RCC 7860 (cell line): Measurements from ENCODE around the gene MINDY1.

ENCODE experiments used
- DNase-seq: peaks from one replicate; pipeline ENCODE4 v3.0.0-alpha.2; 2015; ENCODE audit warnings: low spot score
- FAIRE-seq: peaks from 2 replicates; lab custom pipeline; 2012; peaks lifted over from hg19 to GRCh38; lab: Jason Lieb, UNC

The MINDY1 gene

DNA sequence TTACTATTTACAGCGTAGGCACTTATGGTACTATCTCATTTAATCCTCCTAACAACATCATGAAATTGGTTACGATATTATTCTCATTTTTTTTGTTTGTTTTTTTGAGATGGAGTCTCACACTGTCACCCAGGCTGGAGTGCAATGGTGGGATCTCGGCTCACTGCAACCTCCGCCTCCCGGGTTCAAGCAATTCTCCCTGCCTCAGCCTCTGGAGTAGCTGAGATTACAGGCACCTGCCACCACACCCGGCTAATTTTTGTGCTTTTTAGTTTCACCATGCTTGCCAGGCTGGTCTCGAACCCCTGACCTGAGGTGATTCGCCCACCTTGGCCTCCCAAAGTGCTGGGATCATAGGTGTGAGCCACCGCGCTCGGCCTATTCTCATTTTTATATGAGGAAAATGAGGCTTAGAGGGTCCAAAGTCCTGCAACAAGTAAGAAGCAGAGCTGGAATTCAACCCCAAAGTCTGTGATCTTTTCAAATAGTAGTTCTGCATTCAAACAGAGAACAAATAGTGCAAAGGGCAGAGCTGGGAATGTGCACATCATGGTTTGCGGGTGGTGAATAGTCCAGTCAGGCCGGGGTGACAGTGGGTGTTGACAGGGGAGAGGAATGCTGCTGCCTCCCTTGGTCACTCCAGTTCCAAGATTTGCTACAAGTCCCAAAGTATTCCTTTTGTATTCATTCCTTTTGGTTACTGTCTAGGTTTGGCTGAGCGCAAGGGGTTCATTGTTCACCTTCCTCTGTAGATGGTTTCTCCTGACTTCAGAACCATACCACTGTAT is 6.2 kb upstream of the MINDY1 start:
- FAIRE-seq: no peak
- DNase-seq: no peak

DNA sequence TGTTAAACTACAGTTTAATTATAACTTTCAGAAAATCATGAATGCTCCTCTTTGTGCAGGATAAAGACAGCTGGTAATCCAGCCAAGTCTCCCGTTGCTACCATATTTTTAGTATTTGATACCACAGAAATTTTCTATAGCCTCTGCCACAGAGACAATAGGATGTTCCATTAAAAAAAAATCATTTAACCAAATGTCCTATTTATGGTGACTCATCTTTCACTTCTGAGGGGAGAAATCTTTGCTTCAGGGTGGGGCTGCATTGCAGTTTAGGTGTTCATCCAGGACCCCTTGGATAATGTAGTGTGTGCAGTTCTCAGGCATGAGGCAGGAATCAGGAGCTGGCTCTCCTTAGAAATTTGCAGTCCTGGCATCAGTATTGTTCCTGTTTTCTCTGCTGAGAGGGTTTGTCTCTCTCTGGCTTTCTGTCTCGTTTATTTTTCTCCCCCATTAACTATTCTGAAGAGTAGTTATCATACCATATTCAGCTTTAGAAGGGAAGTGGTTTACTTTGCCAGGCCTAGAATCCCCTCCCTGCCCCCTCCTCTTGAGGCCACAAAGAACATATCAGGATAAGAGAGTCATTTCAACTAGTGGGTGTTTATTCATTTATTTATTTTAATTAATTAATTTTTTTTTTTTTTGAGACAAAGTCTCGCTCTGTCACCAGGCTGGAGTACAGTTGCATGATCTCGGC is 4.6 kb upstream of the MINDY1 start:
- DNase-seq (no peak), FAIRE-seq (no peak)

DNA sequence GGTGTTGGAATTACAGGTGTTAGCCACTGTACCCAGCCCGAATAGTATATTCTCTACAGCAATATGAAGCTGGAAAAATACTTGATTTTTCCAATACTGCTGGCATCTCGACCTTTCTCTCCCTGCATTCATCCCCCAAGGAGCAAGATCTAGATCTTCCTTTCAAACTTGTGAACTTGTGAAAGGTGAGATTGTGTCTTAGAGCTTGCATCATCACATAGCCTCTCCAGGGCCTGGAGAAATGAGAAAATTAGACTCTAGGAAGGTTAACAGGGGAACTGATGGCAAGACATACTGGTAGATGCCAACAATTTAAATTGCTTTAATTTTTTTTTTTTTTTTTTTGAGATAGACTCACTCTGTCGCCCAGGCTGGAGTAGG is 3.6 kb upstream of the MINDY1 start:
- DNase-seq (no peak), FAIRE-seq (no peak)

DNA sequence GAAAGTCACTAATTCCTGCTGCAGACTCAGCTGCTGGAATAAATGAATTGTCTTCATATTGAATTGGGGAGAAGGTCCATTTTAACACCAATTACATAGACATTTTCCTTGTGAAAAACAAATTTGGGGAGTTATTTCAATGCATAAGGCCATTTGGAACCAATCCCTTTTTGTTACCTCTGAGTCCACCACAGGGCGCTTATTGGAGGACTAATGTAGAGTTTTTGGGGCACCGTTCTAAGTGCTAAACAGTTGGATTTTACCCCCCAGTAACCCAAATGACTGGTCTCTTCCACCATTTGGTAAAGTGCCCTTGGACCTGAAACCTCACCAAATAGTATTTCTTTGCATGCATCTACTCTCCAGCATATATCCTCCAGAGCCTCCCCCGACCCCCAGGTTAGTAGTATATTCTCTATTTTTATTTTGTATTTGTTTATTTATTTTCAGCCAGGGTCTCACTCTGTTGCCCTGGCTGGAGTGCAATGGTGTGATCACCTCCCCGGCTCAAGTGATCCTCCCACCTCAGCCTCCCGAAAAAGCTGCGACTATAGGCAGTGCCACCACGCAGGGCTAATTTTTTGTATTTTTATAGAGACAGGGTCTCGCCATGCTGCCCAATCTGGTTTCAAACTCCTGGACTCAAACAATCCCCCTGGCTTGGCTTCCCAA is 3.1 kb upstream of the MINDY1 start:
- DNase-seq (no peak), FAIRE-seq (no peak)

DNA sequence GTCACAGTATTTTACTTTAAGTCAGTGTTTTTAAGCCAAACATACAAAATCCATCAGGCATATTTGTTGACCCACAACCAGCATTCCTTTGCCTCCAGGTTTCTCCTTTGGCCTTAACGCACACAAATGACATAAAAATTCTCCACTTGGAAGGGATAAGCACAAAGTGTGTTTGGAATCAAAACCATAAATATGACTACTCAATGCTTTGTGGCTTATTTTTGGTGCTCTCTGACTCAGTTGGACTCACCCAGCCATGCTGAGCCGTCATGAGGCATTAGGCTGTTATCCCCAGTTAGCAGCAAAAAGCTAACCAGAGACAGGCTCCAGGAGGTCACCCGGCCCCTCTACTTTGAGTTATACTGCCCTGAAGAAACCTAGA is 2.5 kb upstream of the MINDY1 start:
- DNase-seq (peak; percentile 51), FAIRE-seq (no peak)

DNA sequence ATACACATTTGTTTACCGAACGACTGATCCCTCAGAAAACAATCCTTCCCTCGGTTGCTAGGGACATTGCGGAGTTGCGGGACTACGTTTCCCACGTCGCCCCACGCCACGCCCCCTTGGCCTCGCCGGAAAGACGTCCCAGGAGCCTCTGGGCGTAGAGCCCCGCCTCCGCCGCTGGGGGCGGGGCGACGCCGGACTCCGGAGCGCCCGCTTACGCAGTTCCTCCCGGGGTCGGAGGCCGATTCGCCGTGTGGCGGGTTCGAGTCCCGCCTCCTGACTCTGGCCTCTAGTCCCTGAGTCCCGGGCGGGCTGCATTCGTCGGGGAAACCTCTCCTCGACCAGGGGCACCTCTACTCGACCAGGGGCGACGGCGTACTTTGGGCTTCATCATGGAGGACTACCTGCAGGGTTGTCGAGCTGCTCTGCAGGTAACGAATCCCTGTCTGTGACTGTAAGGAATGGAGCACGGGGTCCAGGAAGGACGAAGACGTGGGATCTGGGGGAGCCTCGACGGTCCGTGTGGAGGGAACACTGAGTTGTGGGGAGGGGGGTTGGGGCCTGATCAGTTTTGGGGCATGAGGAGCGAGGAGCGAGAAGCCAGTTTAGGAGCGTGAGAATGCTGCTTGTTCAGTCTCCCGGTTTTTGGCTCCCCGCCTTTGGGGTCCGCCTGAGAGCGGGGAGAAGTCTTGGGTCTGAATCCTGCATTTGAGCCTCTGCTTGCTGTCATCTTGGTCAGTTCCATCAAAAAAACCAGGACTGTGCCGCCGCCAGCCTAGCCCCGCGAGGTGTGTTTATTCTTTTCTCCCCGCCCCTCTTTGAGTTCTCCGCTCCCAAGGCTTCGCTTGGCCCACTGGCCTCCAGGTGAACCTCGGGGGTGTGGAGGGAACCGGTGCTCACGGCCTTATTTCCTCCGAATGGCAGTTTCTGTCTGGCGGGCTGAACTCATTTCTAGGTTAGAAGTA is 1.8 kb upstream of the MINDY1 start, which contains the start of gene PRUNE1:
TSS of gene PRUNE1 (plus strand) at position 206 of the 962 bp plus-strand sequence. CDS start at position 390, 184 bp downstream.
- FAIRE-seq (no peak), DNase-seq (peak; percentile 91)

DNA sequence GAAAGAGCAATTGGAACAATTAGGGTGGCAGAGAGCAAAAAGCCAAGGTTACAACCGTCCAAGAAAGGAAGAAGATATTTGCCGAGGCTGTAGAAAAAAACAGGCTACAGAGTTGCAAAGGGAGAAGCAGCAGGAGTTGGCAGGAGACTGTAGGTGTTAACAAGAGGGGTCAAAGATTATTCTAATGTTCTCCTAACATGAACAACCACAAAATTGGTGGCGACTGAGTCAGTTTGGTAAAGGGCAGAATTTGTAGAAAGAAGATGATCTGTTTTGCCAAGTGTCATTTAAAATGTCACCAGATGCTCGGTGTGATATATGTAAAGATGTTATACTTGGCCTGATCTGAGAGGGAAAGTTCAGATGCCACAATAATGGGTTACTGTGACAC is 1.1 kb upstream of the MINDY1 start:
- no peak for DNase-seq
- no peak for FAIRE-seq

DNA sequence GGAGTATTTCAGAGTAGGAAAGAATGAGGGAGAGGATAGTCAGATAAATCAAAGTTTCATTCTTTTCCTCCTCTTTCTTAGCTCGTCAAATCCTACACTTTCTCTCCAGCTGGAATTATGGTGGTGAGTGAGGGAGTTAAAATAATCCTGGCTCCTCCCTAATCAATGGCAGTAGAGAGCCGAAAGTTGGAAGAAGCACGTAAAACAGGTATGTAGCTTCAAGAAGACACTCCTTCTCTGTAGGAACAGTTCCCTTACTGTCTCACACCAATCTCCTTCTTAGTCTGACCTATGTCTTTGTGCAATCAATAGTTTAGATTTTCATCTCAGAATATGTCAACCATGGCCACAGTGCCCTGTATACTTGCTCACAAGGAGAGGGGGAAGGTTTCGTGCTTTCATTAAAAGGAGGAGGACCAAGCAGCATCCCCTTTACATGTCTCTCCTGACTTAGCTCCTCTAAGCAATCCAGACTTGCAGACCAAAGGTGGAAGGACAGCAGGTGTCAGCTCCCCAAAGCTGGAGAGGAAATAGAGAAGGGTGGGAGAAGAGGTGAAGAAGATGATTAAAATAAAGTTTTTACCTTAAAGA is 878 bp downstream of the MINDY1 start:
- no peak for FAIRE-seq
- DNase-seq: no peak

DNA sequence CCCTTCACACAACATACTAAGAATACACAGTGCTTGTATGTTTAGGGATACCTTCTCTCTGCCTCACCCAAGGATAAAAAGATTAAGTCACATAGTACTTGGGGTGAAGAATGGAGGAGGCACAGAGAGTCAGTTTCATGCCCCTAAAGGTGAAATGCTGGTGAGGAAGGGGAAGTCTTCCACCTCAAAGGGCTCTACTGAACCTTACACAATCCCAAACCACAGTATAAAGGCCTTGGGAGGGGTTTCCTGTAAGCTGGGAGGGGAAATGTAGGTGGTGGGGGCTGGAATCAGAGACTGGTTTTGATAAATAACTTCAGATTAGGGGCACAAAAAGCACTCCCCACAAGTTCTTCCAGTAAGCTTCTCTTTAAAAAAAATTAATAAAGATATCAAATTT is 3.5 kb downstream of the MINDY1 start:
- DNase-seq: no peak
- no peak for FAIRE-seq

DNA sequence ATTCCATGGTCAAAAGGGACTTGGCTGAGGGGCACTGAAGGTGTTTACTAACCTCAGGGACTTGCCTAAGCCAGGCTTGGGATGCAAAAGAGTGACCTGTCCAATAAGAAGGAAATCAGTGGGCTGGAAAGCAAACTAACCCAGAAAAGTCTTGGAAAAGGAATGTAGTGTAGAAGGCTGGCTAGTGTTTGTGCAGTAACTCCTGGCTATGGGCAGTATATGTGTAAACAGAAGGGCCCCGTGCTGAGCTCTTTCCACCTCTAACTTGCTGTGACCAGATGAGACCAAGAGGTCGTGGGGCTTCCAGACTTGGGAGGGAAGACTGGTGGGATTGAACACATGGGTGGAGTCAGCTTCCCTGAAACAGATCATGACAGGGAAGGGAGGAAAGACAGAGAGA is 4.1 kb downstream of the MINDY1 start:
- DNase-seq (no peak), FAIRE-seq (no peak)

DNA sequence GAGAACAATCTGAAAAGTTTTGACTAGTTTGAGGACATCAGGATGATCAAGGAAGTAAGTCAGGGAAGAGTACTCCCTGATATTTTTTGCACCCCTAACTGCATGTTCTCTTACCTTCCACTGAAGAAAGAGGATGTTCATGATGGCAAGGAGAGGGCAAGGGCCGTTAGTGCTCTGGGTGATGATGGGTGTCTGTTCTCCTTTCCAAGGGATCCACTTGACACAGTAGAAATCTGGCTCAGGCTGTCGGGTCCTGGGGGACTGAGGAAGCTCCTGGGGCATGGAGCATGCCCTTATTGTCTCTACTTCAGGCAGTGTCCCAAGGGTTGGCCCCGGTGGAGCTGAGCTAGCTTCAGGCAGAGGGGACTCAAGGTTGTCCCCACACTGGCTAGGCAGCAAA is 4.7 kb downstream of the MINDY1 start:
- FAIRE-seq: no peak
- DNase-seq: no peak

DNA sequence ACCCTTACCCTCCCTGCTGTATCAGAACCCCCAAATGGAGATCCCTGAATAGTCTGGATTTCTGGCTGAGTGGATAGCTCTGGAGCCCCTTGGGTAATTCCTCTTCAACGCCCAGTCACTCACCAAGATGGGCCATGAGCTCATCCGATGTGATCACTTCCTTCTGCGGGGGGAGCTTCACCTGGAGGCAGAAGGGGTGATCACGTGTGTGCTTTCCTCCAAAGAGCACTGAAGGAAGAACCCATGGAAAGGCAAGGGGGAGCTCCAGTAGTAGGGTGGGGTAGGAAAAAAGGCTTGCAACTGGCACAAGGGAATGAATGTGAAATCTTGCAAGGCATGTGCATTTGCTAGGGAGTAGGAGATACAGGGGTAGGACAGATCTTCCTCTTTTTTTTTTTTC is 5.1 kb downstream of the MINDY1 start:
- no peak for FAIRE-seq
- DNase-seq: no peak

DNA sequence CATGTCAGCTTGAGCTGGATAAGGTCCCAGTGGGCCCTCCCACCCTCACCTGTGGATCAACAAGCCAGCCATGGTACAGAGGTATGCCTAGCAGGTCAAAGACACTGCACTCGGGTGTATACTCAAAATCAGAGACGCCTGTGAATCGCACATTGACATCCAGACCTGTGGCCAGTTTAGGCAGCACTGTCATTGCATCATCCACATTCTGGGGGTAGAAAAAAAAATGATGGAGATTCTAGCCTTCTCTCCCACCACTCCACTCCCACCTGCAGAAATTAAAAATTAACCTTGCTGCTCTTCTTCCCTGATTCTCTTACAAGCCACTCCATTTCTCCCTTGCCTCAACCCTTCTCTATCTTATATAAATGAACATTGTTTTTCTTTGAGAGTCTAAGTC is 6.3 kb downstream of the MINDY1 start:
- DNase-seq (no peak), FAIRE-seq (no peak)

DNA sequence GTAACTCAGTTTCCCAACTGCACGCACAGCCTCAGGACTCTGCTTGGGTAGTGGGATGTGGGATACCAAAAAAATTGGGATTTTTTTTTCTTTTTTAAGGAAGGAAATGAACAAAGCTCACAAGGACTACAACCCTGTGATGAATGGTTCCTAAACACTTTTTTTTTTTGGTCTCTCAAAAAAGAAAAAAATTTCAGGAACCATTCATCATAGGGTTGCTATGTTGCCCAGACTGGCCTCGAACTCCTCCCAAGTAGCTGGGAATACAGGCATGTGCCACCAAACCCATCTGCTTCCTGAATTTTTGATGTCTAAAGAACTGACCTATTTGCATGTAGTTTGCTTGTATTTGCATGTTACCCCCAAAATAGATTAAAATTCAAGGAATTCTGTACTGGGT is 6.8 kb downstream of the MINDY1 start:
- DNase-seq (no peak), FAIRE-seq (no peak)

DNA sequence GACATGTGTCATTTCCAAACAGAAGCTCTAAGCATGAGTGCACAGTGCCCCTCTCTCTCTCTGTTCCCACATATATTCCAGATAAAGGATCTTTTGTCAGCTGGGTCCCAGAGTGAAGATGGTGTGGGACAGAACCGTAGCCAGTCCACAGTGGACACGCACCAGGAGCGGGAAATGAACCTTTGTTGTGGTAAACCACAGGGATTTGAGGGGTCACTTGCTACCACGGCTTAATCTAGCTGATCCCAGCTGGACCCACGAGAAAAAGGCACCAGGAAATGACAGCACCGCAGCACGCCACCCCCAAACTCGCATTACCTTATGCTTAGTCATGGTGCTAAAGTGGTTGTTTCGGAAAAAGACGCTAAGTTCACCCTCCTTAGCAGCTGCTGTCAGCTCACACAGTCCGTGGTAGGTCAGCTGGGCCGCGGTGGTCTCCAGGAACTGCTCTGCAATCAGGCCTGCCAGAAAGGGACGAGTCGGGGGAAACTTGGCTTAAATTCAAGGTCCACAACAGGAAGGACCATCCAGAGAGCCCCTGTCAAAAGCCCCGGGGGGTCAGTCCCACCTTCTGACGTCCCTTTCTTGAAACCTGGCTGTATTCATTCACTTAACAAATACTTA is 7.5 kb downstream of the MINDY1 start:
- DNase-seq (peak; percentile 91), FAIRE-seq (peak; percentile 80)

DNA sequence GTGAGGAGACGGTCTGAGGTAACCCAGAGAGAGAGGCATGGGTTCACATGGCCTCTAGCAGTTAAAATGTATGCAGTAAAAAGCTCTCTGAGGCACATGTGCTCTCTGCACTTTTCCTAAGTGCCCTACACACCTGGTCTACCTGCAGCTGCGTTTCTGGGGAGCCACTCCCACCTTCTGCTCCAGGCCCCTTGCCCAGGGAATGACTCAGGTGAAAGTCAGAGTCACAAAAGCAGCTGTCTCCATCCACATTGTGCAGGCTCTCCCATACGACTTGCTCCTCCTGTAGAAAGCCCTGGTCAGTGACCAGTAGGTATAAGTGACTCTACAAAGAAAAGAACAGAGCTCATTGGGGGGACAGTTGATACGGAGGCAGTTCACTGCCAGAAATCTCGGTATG is 8.8 kb downstream of the MINDY1 start:
- no peak for FAIRE-seq
- no peak for DNase-seq

DNA sequence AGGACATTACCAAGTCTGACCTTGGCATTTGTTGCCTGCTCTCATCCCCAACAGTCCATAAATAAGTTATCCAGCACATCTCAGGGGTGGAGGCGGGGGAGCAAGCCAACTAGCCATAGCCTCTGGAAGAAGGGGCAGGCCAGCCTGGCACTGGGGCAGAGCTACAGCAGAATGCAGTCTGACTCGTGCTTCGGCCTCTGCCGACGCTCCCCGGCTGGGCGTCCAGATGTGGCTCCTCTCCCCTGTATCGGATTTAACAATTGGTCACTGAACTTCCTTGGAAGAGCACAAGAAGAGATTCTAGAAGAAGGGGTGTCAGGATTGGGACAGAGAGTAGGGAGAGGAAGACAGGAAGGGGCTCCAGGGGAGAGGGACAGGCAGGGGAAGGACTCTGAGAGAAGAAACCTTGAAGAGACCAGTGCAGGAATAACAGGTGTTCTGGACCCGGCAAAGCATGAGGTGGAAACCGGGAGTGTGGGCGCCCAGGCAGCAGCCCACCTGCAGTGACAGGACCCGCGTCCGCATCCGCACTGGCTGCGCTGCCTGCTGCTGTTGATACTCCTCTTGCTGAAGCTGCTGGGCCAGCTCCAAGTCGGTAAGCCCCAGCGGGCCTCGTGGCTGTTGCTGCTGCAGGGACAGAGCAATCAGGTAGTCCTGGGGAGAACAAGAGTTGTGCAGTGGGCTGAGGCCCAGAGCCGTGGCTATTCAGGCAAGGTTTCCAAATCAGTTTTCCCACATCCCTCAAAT is 9.4 kb downstream of the MINDY1 start:
- DNase-seq: no peak

DNA sequence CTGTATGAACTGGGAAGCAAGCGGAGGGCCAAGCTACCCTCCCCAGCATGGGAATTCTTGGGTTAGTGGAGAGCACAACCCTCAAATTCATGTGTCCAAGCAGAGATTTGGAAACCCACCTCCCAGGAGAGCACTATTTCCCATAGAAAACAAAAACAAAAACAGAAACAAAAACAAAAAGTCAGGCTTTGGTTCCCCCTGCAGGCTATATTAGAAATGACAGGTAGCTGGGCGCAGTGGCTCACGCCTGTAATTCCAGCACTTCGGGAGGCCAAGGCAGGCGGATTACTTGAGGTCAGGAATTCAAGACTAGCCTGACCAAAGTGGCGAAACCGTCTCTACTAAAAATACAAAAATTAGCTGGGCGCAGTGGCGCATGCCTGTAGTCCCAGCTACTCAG is 10.8 kb downstream of the MINDY1 start:
- DNase-seq: no peak
- FAIRE-seq: no peak

More for the DNA sequence above, 9.4 kb downstream of the MINDY1 start:
- no peak for FAIRE-seq

DNA sequence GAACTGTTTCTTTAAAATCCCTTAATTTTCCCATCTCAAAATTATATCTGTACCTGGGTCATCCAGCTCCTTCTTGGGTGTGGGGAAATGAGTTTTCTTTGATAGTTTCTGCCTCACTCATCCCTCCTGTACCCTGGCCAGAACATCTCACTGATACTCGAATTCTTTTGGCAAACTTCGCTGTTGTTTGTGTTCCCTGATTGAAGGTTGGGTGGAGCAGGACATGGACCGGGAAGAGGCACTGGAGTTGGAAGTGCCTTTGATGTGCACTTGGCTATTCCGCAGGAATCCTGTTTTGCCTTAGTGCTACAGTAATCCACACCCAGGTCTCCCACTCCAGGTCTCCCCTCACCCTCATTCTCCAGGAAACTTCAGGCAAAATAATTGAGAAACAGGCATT is 11.2 kb downstream of the MINDY1 start:
- no peak for DNase-seq
- FAIRE-seq: no peak
